Omental fat pad (tissue), 3 donors: ENCODE measurements around the gene SORL1-AS1.

Experiments used
- ATAC-seq: fragments of 150-250 bp; one replicate; pipeline ENCODE4 v1.9.1; 2016; ENCODE audit warnings: mild to moderate bottlenecking, moderate library complexity; ENCODE audit not compliant: low FRiP score
- DNase-seq: peaks from one replicate; pipeline ENCODE4 v3.0.0-alpha.2; 2019; ENCODE audit warnings: low spot score
- CTCF ChIP-seq, 3 donors: fragments of 450-650 bp; IDR thresholded peaks; one replicate each; pipeline ENCODE4 v1.5.1; 2016 to 2017; ENCODE audit warnings: antibody characterized with exemption in 3 of 3, mild to moderate bottlenecking in 3 of 3, moderate library complexity in 2 of 3

The SORL1-AS1 gene

GRCh38 chr11:121448011-121448410 is 4.8 kb downstream of the SORL1-AS1 start:
- ATAC-seq: no peak
- TF ChIP-seq CTCF (IDR thresholded peaks at IDR 0.05): no peak

GRCh38 chr11:121446752-121447156 is 6.0 kb downstream of the SORL1-AS1 start:
- DNase-seq (no peak), ATAC-seq (no peak)
- TF ChIP-seq CTCF (IDR thresholded peaks at IDR 0.05): no peak

More at GRCh38 chr11:121448011-121448410, 4.8 kb downstream of the SORL1-AS1 start:
- no peak for DNase-seq

GRCh38 chr11:121445071-121445768 is 7.5 kb downstream of the SORL1-AS1 start:
- DNase-seq (no peak), ATAC-seq (no peak)
- TF ChIP-seq CTCF (IDR thresholded peaks at IDR 0.05): no peak

GRCh38 chr11:121444526-121444925 is 8.2 kb downstream of the SORL1-AS1 start:
- ATAC-seq (no peak), DNase-seq (no peak)
- no peak for TF ChIP-seq CTCF (IDR thresholded peaks at IDR 0.05)

- DNase-seq: no peak
- no peak for ATAC-seq
- no peak for TF ChIP-seq CTCF (IDR thresholded peaks at IDR 0.05)
These were observed 9.0 kb downstream of the SORL1-AS1 start for GRCh38 chr11:121443688-121444275.

- ATAC-seq: no peak
- no peak for TF ChIP-seq CTCF (IDR thresholded peaks at IDR 0.05)
- no peak for DNase-seq
These were observed 11.2 kb downstream of the SORL1-AS1 start for GRCh38 chr11:121441521-121441920.

GRCh38 chr11:121439759-121440158 is 13.0 kb downstream of the SORL1-AS1 start:
- ATAC-seq (no peak), DNase-seq (no peak)
- no peak for TF ChIP-seq CTCF (IDR thresholded peaks at IDR 0.05)
